SK-N-SH (cell line): ENCODE measurements around the gene DOK7. TPM values are rescaled to one million over a fixed set of nuclear protein-coding genes. Genes with fewer than 3 reads are reported as not detected.

Experiments
- CTCF ChIA-PET: fragments of 300-600, 350-600 bp; formaldehyde crosslinking; extraction: SDS; loops from one replicate; lab custom pipeline; 2021; lab: Yijun Ruan, JAX
- POLR2A ChIA-PET: fragments of 350-600 bp; sonication (Branson Sonifier 250); formaldehyde crosslinking; extraction: SDS; loops from one replicate; lab custom pipeline; 2020; ENCODE audit warnings: antibody characterized with exemption, inconsistent platforms; lab: Yijun Ruan, JAX
- DNase-seq: peaks from one replicate; pipeline ENCODE4 v3.0.0; 2012
- H2AFZ ChIP-seq: fragments of 200-600 bp; sonication (generic); 2 replicates; pipeline ENCODE4 v1.8.1; 2016; ENCODE audit warnings: antibody characterized with exemption, mild to moderate bottlenecking, low read depth
- H3F3A ChIP-seq: fragments of 200-600 bp; sonication (generic); replicated peaks from 2 replicates; pipeline ENCODE3; 2016; ENCODE audit warnings: antibody characterized with exemption, mild to moderate bottlenecking; ENCODE audit not compliant: insufficient read depth
- H3K27ac ChIP-seq, 2 experiments: fragments of 200-500 bp in 1 of 2; fragments of 200-600 bp in 1 of 2; sonication (Bioruptor generic) in 1 of 2; sonication (generic), shearing (Covaris generic) in 1 of 2; 2 replicates each; pipeline versions ENCODE4 v1.5.1 to v1.6.1; 2014 to 2016; ENCODE audit warnings: low read depth in 2 of 2, inconsistent platforms in 1 of 2, low read length in 1 of 2, mild to moderate bottlenecking in 1 of 2, mixed read lengths in 1 of 2
- H3K27me3 ChIP-seq: fragments of 200-600 bp; sonication (generic), shearing (Covaris generic); 2 replicates; pipeline ENCODE4 v1.6.1; 2016; ENCODE audit warnings: mixed run types; ENCODE audit not compliant: insufficient read depth
- H3K36me3 ChIP-seq, 2 experiments: fragments of 200-500 bp in 1 of 2; fragments of 200-600 bp in 1 of 2; sonication (Bioruptor generic) in 1 of 2; sonication (generic) in 1 of 2; replicated peaks in 1 of 2; 2 replicates each; pipeline versions ENCODE3 to v1.5.1; 2014 to 2016; ENCODE audit warnings: low read length in 1 of 2, mild to moderate bottlenecking in 1 of 2; ENCODE audit not compliant: insufficient read depth in 2 of 2, control insufficient read depth in 1 of 2
- H3K4me1 ChIP-seq, 2 experiments: fragments of 200-500 bp in 1 of 2; fragments of 200-600 bp in 1 of 2; sonication (Bioruptor generic) in 1 of 2; sonication (generic), shearing (Covaris generic) in 1 of 2; 2 replicates each; pipeline versions ENCODE4 v1.5.1 to v1.6.1; 2014 to 2016; ENCODE audit warnings: low read depth in 1 of 2, low read length in 1 of 2, mixed run types in 1 of 2; ENCODE audit not compliant: insufficient read depth in 2 of 2, control insufficient read depth in 1 of 2
- H3K4me2 ChIP-seq: fragments of 200-600 bp; sonication (generic), shearing (Covaris generic); 2 replicates; pipeline ENCODE4 v1.6.1; 2017; ENCODE audit warnings: mixed run types
- H3K4me3 ChIP-seq, 2 experiments: fragments of 200-500 bp in 1 of 2; fragments of 200-600 bp in 1 of 2; sonication (Bioruptor generic) in 1 of 2; sonication (generic), shearing (Covaris generic) in 1 of 2; 2 replicates each; pipeline versions ENCODE4 v1.5.1 to v1.8.1; 2014 to 2016; ENCODE audit warnings: low read depth in 2 of 2, inconsistent platforms in 1 of 2, low read length in 1 of 2, mild to moderate bottlenecking in 1 of 2, mixed read lengths in 1 of 2, moderate library complexity in 1 of 2
- H3K79me2 ChIP-seq: fragments of 200-600 bp; sonication (generic); 2 replicates; pipeline ENCODE4 v1.8.1; 2017; ENCODE audit warnings: mild to moderate bottlenecking; ENCODE audit not compliant: insufficient read depth
- H3K9ac ChIP-seq: fragments of 200-600 bp; sonication (generic); 2 replicates; pipeline ENCODE4 v1.6.1; 2017; ENCODE audit warnings: mixed run types
- H3K9me2 ChIP-seq: fragments of 200-600 bp; sonication (generic); 2 replicates; pipeline ENCODE4 v1.6.1; 2017; ENCODE audit warnings: mixed run types
- H3K9me3 ChIP-seq: fragments of 200-600 bp; sonication (generic); 2 replicates; pipeline ENCODE4 v1.6.1; 2017; ENCODE audit warnings: mixed run types, mild to moderate bottlenecking, moderate library complexity
- H4K20me1 ChIP-seq: fragments of 200-600 bp; sonication (generic); 2 replicates; pipeline ENCODE4 v1.6.1; 2017; ENCODE audit warnings: mild to moderate bottlenecking, mixed run types; ENCODE audit not compliant: insufficient read depth
- EP300 ChIP-seq, 2 experiments: IDR thresholded peaks; 2 replicates each; pipeline versions ENCODE4 v1.4.0 to v1.6.1; 2012; ENCODE audit warnings: borderline replicate concordance in 1 of 2, low read depth in 1 of 2, low read length in 1 of 2
- IRF3 ChIP-seq: fragments of 150-350 bp; IDR thresholded peaks from 2 replicates; pipeline ENCODE4 v1.6.1; 2016; ENCODE audit warnings: mild to moderate bottlenecking, low read depth, low read length
- JUND ChIP-seq: IDR thresholded peaks from 2 replicates; pipeline ENCODE4 v1.4.0; 2012
- MEF2A ChIP-seq: IDR thresholded peaks from 2 replicates; pipeline ENCODE4 v1.4.0; 2012; ENCODE audit warnings: low read depth, borderline replicate concordance
- NFIC ChIP-seq: IDR thresholded peaks from 2 replicates; pipeline ENCODE4 v1.4.0; 2012; ENCODE audit warnings: borderline replicate concordance
- PBX3 ChIP-seq: IDR thresholded peaks from 2 replicates; pipeline ENCODE4; 2012
- POLR2AphosphoS5 ChIP-seq: IDR thresholded peaks from 2 replicates; pipeline ENCODE4 v1.6.1; 2012; ENCODE audit warnings: low read depth, low read length
- RAD21 ChIP-seq: IDR thresholded peaks from 2 replicates; pipeline ENCODE4 v1.6.1; 2012; ENCODE audit warnings: mild to moderate bottlenecking, low read length
- REST ChIP-seq: IDR thresholded peaks from 2 replicates; pipeline ENCODE4 v1.6.1; 2012; ENCODE audit warnings: mild to moderate bottlenecking, low read depth, low read length, moderate library complexity
- SMC3 ChIP-seq: IDR thresholded peaks from 2 replicates; pipeline ENCODE4 v1.6.1; 2012; ENCODE audit warnings: low read depth, low read length, improper control_type of control experiment
- TCF12 ChIP-seq: IDR thresholded peaks from 2 replicates; pipeline ENCODE4 v1.4.0; 2012
- USF1 ChIP-seq: IDR thresholded peaks from 2 replicates; pipeline ENCODE4 v1.4.0; 2012; ENCODE audit warnings: low read depth, borderline replicate concordance
- USF2 ChIP-seq: fragments of 150-350 bp; IDR thresholded peaks from 2 replicates; pipeline ENCODE4 v1.6.1; 2017; ENCODE audit warnings: antibody characterized with exemption, low read length, low read depth, borderline replicate concordance
- YY1 ChIP-seq: IDR thresholded peaks from 2 replicates; pipeline ENCODE4 v1.4.0; 2012; ENCODE audit warnings: low read depth, mild to moderate bottlenecking
- WGBS: methylation state at CpG from one replicate; pipeline ENCODE4 v1.1.6; 2017; ENCODE audit warnings: low lambda C conversion rate; 5-methylcytosine and 5-hydroxymethylcytosine counted together
- polyA plus RNA-seq, 3 experiments: library from polyadenylated mRNA; depleted of rRNA; stranded (reverse); fragments of >200 nt; gene quantifications; 2 replicates each; pipeline ENCODE4 v1.2.3, GENCODE V29; 2012

The DOK7 gene
- polyA plus RNA-seq, 1 of the 3 experiments (the other 2 are of a cell fraction), result not detected

- CTCF ChIA-PET, result interaction anchor here (1.0 to 2.7 kb wide), 3 partner anchors 9 to 22 kb away, joined by 3 to 9 read pairs (median 4); no protein-coding TSS in a partner anchor
- no peak for DNase-seq
- TF ChIP-seq USF2 (no peak), NFIC (no peak), POLR2AphosphoS5 (no peak), EP300 (IDR thresholded peaks at IDR 0.05; ENCODE audit: borderline replicate concordance in 1 of 2, low read depth in 1 of 2, low read length in 1 of 2) (no peak), SMC3 (no peak), REST (no peak), RAD21 (no peak), JUND (no peak), YY1 (no peak), IRF3 (no peak), MEF2A (no peak), PBX3 (no peak), USF1 (no peak), TCF12 (no peak)
These were observed 1.4 kb upstream of the DOK7 start for GRCh38 chr4:3461515-3462291.

More at GRCh38 chr4:3461515-3462291, 1.4 kb upstream of the DOK7 start:
- no peaks in the 10 kb centered on the region; a peak in 1 of 4 replicates for H3K4me1 ChIP-seq
- H3K4me3 ChIP-seq, result no peak overlapping the region
- no peak overlapping the region for H3K9ac ChIP-seq
- H3K36me3 ChIP-seq, result no peaks in the 10 kb centered on the region
- H3K27ac ChIP-seq, result no peak overlapping the region
- no peaks in the 10 kb centered on the region; the same call in 1 of the 2 replicates for H3K27me3 ChIP-seq
- no peaks in the 10 kb centered on the region for H3K9me2 ChIP-seq
- no peaks in the 10 kb centered on the region for H3K9me3 ChIP-seq
- H4K20me1 ChIP-seq, result no peaks in the 10 kb centered on the region
- no peaks in the 10 kb centered on the region for H3F3A ChIP-seq
- no peaks in the 10 kb centered on the region for H3K79me2 ChIP-seq
- 78% methylated on average over 12 of the region's 25 CpGs for WGBS
- H3K4me2 ChIP-seq, result no peak overlapping the region
- POLR2A ChIA-PET, result no interaction called here
- no peak overlapping the region for H2AFZ ChIP-seq
